ENCODE data around the gene MZT2A.
A peak's percentile ranks its signal among the peaks of the same experiment; 100 is the strongest.
"Not testable (repeated sequence)": the region's sequence is repeated elsewhere in the genome, so short reads cannot be mapped to it uniquely, and the experiment has no call there.

Gene MZT2A

DNA sequence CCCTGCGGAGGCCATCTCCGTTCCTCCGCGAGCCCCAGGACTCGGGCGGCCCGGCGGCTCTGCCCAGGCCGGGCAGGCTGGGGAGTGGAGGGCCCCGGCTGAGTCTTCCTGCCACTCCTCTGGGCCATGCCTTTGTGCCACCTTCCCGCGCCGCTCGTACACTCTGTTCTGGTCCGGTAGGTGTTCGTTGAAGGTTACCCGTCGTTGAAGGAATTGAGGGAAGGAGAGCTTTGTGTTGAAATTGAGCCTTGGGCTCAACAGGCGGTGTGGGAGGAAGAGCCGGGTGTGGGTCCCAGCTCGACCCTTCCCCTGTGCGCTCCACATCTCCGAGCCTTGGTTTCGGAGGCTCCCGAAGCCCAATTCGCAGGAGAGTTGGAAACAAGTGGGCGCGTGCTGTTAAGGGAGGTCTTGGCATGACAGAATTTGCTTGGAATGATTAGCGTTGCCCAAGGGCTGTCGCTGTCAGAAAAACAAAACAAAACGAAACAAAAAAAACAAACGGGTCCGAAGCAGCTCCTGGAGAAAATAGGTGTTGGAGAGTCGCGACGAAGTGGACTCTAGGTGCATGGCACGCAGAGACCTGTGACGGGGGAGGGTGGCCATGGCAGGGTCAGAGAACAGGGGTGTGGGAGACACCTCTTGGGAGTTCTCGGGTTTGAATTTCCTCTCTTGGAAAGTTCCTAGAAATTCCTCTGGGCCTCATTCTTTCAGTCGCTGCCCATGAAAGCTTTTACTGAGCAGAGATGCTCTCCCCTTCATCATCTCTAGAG, 1.2 kb upstream of the MZT2A start:
- no peak for FAIRE-seq
- DNase-seq (ENCODE audit: insufficient read length, low spot score): no peak

DNA sequence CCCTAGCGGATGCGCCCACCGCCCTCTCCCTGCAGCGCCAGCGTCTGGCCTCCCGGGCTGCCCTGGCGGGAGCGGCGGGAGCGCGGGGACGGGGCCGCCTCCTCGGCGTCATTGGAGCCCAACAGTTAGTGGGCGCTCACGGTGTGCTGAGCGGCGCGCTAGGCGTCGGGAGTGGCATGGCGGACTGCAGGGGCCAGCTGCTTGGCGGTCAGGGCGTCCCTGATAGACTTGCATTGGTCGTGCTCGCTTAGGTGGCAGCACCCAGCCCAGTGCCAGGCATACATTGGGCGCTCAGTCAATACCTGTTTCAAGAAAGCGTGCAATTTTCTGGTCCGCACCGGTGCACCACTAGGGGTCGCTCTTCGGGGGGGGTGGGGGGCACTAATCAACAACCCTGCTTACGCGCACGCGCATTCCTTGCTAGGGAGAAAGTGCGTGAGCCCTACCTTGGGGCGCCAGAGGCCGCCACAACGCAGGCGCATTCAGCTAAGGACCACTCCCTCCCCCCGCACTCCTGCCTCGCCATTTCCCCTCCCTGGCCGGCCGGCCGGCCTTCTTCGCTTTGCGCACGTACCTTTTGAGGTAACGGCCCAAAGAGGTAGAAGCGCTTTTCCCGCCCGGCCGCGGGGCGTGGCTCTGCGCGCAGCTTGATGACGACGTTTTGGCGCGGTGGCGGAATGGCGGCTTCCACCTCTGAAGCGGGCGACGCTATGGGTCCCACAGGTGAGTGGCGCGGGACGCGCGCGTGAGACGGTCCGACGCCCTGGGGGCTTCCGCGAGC, 411 bp upstream of the MZT2A start:
- FAIRE-seq: peak; percentile 83
- DNase-seq (ENCODE audit: insufficient read length, low spot score): peak; percentile 86

DNA sequence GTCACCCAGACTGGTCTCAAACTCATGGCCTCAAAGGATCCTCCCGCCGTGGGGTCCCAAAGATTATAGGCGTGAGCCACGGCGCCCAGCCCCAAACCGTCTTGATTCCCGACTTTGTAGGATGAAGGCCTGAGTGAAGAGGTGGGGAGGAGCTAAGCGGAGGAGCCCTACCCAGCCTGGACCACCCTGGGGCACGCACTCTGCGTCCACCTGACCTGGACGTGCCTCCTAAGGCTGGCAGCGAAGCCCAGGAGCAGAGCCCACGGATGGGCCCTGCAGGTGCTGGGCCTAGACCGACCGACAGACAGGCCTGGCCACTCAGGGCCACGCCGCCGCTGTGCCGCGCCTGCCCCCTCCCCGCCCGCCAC, 744 bp downstream of the MZT2A start:
- not testable (repeated sequence) for FAIRE-seq; DNase-seq (ENCODE audit: insufficient read length, low spot score)

DNA sequence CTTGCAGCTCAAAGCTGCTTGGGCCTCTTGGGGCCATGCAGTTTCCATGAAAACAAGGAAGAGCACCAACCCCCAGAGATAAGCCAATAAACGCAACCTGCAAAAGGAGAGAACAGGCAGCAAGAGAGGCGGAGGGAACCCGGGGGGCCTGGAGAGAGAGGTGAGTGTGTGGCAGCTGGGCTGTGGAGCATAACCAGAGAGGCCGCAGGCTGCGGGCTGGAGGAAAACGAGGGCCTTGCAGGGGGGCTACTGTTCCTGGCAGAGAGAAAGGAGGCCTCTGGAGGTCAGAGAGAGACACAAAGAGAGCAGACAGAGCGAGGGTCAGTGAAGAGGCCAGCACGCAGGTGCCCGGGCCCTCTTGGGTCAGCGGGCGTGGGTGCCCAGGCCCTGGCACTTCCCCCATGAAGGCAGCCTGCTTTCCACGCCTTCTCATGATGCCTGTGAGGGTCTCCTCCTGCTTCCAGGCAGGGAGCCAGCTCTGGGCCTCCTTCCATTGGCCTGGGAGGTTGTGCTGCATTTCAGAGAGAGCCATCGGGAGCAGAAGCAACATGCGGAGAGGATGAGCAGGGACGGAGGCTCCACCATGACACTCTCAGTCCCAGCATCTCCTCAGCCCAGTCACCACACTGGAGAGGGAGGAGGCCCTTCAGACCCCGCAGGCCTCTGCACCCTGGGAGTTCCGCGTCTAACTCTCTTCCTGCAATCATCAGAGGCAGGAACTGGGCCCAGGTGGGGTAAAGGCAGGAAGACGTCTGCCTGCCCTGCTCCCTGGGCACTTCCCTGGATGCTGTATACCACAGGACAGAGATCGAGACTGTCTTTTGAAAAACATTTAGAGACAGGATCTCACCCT, 1.4 kb downstream of the MZT2A start:
- DNase-seq (ENCODE audit: insufficient read length, low spot score): not testable (repeated sequence)
- FAIRE-seq: peak; percentile 58

DNA sequence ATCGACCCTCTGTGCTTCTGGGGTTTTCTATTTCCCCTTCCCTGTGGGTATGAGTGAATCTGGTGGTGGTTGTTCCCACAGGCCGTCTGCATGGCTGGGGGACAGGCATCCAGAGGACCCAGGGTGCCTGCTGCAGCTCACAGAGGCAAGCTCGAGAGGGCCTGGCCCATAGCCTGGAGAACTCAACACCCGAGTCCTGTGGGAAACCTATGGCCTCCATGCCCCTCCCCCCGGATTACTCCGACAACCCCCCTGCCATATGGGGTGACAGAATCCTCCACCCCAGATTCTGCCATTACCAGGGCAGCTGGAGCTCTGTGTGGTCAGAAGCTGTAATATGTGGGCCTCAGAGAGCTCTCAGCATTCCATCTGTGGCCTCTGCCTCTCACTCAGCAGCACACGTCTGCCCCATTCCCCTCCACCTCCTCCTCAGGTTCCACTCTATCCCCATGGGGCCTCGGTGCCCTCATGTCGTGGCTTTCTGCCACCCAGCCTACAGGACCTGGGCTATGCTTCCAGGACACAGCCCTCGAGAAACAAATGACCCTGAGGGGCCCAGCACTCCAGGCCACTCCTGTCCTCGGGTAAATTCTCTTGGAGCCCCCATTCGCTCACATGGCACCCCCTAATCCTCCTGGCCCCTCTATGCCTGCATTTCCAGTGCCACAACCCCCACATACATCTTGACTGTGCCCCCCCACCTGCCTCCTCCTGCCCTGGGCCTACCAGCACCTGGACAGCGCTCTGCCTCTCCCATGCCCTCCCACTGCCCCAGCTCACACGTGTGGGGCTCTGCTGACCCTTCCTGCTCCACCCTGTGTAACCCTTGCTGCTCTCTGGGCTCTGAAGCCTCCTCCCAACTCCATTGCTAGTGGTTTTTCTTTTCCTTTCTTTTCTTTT, 3.6 kb downstream of the MZT2A start:
- FAIRE-seq: no peak
- DNase-seq (ENCODE audit: insufficient read length, low spot score): no peak

DNA sequence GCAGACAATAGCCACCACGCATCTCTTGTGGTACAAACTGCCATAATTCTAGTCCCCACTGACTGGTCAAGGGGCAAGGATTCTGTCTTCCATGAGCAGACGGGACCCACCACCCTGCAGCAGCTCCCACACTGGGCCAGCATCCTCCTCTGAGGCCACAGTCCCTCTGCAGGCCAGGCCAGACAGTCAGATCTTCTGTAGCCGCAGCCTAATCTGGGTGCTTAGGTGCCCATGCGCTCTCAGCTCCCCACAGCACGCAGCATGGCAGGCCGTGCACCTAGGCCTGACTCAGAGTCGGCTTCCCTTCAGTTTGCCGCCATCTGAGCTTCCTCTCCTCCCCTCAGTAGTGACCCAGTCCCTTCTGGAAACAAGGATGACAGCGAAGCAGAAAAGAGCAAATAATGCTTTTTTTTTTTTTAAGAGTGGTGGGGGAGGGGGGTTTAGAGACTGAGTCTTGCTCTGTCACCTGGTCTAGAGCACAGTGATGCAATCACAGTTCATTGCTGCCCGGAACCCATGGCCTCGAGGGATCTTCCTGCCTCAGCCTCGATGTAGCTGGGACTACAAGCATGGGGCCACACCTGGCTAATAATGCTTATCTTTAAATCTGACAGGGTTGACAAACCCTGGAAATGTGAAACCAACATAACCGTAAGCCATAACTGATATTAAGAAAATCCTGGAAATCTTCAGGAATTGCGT, 5.8 kb downstream of the MZT2A start:
- not testable (repeated sequence) for FAIRE-seq; DNase-seq (ENCODE audit: insufficient read length, low spot score)

DNA sequence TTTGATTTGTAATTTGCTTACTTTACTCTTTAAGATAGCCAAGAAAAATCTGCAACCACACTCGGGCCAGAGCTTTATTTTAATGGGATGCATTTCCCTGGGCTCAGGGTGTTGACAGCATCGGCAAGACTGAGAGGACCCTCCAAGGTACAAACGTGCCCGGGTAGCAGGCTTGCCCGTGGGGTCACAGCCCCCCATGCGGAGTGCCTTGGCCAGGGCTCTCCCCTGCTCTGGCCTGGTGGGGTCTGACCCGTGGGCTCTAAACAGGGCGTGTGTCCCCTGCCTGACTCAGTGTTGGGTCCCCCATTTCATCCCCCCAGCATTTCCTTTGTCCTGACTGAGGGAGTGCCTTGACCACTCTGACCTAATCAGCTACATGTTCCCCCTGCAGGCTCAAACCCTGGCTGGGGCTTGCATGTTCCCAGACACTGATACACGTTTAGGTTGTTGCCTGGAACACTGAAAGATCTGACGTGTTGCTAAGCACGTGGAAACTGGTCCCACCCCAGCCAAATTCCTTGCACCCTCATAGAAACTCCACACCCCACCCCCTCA, 7.2 kb downstream of the MZT2A start:
- not testable (repeated sequence) for FAIRE-seq; DNase-seq (ENCODE audit: insufficient read length, low spot score)

DNA sequence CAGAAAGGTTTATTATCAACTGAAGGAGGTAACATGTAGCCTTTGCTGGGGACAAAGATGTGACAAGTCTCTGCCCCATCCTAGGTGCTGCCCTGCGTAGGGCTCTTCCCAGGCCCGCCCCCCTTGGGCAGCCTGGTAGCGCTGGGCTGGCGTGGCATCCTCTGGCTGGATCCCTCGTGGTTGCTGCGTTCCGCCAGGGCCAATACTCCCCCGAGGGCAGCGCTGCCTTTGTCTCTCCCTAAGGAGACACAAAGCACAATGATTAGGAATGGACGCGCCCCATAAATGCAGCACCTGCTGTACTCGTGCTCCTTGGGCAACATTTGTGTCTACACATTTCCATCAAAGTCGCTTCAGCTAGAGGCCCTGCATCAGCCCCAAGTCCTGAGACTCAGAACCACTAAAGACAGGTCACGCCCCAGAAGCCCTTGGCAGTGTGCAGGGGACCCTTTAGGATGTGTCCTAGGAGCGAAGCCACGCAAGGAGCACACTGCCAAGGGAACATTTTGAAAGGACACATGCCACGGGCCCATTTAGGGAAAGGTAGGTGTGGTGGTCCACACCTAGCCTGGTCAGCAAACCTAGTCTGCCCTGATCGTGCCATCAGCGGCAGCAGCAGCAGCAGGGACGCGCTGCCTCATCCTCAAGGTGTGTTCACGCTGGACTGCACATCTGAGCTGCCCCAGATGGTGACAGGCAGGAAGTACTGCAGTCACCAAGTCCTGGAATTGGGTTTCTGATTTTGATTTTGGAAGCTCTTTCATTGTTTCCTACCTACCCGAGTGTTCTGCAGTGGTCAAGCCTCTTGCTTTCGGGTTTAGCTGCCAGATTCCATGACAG, 8.0 kb downstream of the MZT2A start:
- not testable (repeated sequence) for DNase-seq (ENCODE audit: insufficient read length, low spot score); FAIRE-seq

DNA sequence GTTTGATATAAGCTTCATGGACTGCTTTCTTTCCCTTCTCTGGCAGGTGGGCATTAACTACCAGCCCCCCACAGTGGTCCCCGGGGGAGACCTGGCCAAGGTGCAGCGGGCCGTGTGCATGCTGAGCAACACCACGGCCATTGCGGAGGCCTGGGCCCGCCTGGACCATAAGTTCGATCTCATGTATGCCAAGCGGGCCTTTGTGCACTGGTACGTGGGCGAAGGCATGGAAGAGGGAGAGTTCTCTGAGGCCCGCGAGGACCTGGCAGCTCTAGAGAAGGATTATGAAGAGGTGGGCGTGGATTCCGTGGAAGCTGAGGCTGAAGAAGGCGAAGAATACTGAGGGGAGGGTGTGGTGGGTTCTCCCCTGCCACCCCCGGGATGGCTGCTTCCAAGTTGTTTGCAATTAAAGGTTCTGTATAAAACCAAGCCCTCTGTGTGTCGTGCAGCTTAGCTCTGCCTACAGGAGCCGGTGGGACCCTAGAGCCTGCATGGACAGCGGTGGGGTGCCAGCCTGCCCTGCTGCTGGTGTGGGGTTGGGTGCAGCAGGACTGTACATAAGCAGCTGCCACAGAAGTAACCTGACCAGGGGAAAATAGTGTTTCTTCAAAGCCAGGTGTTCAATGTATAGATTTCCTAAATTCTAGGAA, 9.6 kb downstream of the MZT2A start:
- not testable (repeated sequence) for DNase-seq (ENCODE audit: insufficient read length, low spot score); FAIRE-seq

DNA sequence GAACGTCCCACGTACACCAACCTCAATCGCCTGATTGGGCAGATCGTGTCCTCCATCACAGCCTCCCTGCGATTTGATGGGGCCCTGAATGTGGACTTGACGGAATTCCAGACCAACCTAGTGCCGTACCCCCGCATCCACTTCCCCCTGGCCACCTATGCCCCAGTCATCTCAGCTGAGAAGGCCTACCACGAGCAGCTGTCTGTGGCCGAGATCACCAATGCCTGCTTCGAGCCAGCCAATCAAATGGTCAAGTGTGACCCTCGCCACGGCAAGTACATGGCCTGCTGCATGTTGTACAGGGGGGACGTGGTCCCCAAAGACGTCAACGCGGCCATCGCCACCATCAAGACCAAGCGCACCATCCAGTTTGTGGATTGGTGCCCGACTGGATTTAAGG, 11.8 kb downstream of the MZT2A start:
- DNase-seq (ENCODE audit: insufficient read length, low spot score); FAIRE-seq: not testable (repeated sequence)

DNA sequence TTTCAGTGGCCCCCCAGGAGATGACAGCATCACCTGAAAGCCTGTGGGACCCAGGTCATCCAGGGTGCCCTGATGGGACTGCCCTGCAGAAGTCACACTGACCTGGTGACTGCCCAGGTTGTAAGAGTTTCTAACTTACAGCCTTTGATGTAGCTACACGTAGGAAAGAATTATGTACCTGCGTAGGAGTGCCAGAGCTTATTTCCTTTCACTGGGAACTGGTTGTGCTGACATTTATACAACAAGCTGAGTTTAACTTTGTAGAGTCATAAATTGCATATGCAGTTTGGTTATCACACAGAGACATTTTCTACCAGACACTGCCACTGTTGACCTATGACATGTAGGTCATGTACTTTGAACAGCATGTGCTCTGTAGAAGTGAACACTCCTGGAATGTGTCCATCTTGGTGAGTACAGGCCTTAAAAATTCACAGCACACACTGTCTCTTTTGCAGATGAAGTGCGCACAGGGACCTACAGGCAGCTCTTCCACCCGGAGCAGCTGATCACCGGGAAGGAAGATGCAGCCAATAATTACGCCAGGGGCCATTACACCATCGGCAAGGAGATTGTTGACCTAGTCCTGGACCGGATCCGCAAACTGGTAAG, 13.2 kb downstream of the MZT2A start:
- not testable (repeated sequence) for DNase-seq (ENCODE audit: insufficient read length, low spot score); FAIRE-seq

DNA sequence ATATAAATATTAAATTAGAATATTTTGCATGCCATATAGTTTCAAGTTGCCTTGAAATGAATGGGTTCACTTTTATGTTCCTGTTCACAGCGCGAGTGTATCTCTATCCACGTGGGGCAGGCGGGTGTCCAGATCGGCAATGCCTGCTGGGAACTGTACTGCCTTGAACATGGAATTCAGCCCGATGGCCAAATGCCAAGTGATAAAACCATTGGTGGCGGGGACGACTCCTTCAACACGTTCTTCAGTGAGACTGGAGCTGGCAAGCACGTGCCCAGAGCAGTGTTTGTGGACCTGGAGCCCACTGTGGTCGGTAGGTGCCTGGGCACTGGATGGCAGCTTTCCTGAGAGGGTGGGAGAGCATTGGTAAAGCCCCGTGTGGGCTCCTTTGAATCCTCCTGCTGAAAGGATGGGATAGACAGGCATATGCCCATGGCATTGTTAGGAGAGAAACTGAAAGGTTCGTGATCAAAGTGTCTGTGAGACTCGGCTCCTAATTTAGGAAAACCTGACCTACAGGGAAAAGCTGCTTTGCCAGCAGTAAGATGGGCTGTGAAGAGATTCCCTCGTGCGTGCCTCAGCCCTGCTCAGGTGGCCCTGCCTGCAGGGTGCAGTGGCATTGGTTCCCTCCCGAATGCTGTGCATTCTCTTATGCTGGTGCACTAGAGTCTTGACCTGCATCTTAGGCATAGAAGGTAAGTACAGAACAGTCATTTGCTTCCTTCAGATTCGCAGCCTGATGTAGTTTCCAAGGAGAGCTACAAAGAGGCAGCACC, 13.9 kb downstream of the MZT2A start:
- DNase-seq (ENCODE audit: insufficient read length, low spot score); FAIRE-seq: not testable (repeated sequence)

DNA sequence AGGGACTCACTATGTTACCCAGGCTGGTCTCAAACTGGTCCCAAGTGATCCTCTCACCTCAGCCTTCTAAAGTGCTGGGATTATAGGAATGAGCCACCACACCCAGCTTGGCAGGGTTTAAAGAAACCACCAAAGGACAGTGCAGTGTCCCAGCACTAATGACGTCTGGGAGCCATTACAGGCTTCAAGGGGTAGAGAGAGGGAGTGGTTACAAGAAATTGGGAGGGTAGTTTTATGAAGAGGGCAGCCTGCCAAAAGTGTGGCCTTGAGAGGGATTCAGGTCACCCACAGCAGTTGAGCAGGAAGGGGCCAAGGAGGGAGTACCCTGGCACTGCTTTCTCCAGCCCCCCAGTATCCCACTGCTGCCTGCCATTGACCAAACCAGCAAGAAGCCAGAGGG, 15.0 kb downstream of the MZT2A start:
- not testable (repeated sequence) for DNase-seq (ENCODE audit: insufficient read length, low spot score); FAIRE-seq

DNA sequence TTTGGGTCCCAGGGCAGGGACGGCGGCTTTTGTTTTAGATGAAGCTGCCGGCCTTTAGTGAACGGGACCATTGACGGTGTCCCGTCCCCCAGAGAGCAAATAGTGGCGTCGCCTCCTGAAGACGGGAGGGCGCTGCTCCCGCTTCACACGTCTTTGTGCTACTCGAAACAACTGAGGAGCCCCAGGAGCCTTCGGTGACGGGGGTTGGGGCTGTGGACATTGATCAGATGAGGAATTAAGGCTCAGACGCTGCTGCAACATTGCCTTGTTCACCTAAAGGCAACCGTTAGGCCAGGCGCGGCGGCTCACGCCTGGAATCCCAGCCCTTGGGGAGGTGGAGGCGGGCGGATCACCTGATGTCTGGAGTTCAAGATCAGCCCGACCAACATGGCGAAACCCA, 15.8 kb downstream of the MZT2A start:
- DNase-seq (ENCODE audit: insufficient read length, low spot score); FAIRE-seq: not testable (repeated sequence)

DNA sequence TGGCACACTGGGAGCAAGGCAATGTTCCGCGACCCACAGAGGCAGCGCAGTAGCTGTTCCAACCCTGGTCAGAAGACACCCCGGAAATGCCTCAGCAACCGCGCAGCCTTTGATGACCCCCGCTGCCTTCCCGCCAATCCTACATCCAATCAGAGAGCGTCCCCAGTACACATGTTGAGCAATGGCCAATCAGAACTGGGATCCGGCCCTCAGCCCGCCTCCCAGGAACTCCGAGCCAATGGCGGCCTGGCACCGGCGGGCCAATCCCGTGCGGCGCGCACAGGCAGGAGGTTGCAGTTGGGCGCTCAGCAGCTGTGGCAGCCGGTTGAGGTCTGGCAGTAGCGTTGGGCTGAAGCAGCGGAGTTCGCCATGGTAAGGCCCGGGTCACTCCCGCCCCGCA, 16.4 kb downstream of the MZT2A start, which contains the start of gene TUBA3D:
Gene TUBA3D (plus strand): TSS at position 289 of the 400 bp plus-strand sequence. CDS start 81 bp downstream, at position 370.
- FAIRE-seq: no peak

DNA sequence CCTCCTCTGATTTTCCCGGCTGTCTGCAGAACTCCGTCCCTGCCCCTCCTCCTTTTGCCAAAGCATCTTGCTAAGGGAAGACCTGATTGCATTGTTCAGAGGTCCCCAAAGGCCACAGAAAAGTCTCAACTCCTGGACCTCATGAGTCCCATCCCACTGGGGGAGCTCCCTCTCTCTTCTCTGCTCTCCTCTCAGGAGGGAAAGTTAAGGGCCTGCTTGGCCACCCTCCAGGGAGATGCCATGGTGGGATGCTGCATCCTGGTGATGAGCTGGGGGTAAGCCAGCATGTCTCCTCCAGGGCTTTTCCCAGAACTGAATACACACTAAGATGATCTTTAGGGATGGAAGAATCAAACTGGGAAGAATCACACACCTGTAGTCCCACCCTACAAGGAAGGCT, 18.9 kb downstream of the MZT2A start:
- FAIRE-seq; DNase-seq (ENCODE audit: insufficient read length, low spot score): not testable (repeated sequence)

More for the DNA sequence above, 16.4 kb downstream of the MZT2A start, which contains the start of gene TUBA3D:
- DNase-seq (ENCODE audit: insufficient read length, low spot score): no peak

All from GM19239 (cell line).